Activated T-helper 2 cell treated with anti-CD3 and anti-CD28 coated beads, Interferon-gamma antibody, Interleukin-2, Interleukin-4, amounts not matched to agents 10 μg/mL and 5 μg/mL and 100 μg/mL, durations not matched to agents 14 hours and 24 hours and 36 hours (primary cell): Measurements from ENCODE around the gene KLHL28. TPM values are rescaled to one million over a fixed set of nuclear protein-coding genes. Genes with fewer than 3 reads are reported as not detected.
A peak's percentile ranks its signal among the peaks of the same experiment; 100 is the strongest.

Source experiments
- DNase-seq: peaks from one replicate; pipeline ENCODE4 v3.0.0; 2021; ENCODE audit warnings: low spot score
- H3K27ac Mint-ChIP-seq: one replicate; pipeline ENCODE4 v1.8.0; 2021; ENCODE audit warnings: mixed read lengths
- H3K27me3 Mint-ChIP-seq: one replicate; pipeline ENCODE4 v1.8.0; 2021; ENCODE audit warnings: low read depth, mixed read lengths
- H3K36me3 Mint-ChIP-seq: one replicate; pipeline ENCODE4 v1.8.0; 2021; ENCODE audit warnings: low read depth, mixed read lengths
- H3K4me1 Mint-ChIP-seq: one replicate; pipeline ENCODE4 v1.8.0; 2021; ENCODE audit warnings: low read depth, mixed read lengths
- H3K4me3 Mint-ChIP-seq: one replicate; pipeline ENCODE4 v1.8.0; 2021; ENCODE audit warnings: low read depth, mild to moderate bottlenecking, moderate library complexity, mixed read lengths
- H3K9me3 Mint-ChIP-seq: one replicate; pipeline ENCODE4 v1.8.0; 2021; ENCODE audit warnings: mixed read lengths
- intact Hi-C: fragments of 100-400 bp; cut with micrococcal nuclease; formaldehyde crosslinking; loops from one replicate; pipeline ENCODE4 v1.15.1; 2023
- total RNA-seq: library from RNA; stranded (reverse); gene quantifications from 2 replicates; pipeline ENCODE4 v1.2.3, GENCODE V29; 2022

KLHL28 gene
- 17.3 and 17.4 TPM in 2 replicates for total RNA-seq

GRCh38 chr14:44961554-44962333 is at the start of gene KLHL28, which contains the start of gene TOGARAM1:
Gene KLHL28, minus strand, starts transcription at chr14:44961947. Its CDS starts 16,019 bp downstream, at chr14:44945928.
Gene TOGARAM1, plus strand, starts transcription at chr14:44962190. Its CDS starts 232 bp downstream, at chr14:44962422.
- intact Hi-C loops = loop anchor here (1.0 to 5.0 kb wide), 7 partner anchors 17 to 306 kb away; partner anchors contain the start of genes FKBP3, MIS18BP1 and PRPF39

GRCh38 chr14:45003924-45004323 is 42.2 kb upstream of the KLHL28 start:
- Mint-ChIP-seq H3K27me3 (no peaks in the 10 kb centered on the region), H3K36me3 (peaks cover 4% of the 10 kb centered on the region), H3K9me3 (no peaks in the 10 kb centered on the region), H3K4me3 (no peak overlapping the region), H3K27ac (no peak overlapping the region), H3K4me1 (no peaks in the 10 kb centered on the region)
- no peak for DNase-seq
- intact Hi-C loops = no loop called here

More at GRCh38 chr14:44961554-44962333, at the start of gene KLHL28, which contains the start of gene TOGARAM1:
- peak; percentile 95 for DNase-seq
- H3K4me3 Mint-ChIP-seq = no peak within 1 kb of the TSS
- H3K36me3 Mint-ChIP-seq = peaks cover 12% of the 10 kb centered on the region
- H3K27ac Mint-ChIP-seq = no peak within 1 kb of the TSS
- peaks cover 39% of the 10 kb centered on the region for H3K4me1 Mint-ChIP-seq
- no peaks in the 10 kb centered on the region for H3K9me3 Mint-ChIP-seq
- no peaks in the 10 kb centered on the region for H3K27me3 Mint-ChIP-seq

- H3K9me3 Mint-ChIP-seq = no peaks in the 10 kb centered on the region
- H3K36me3 Mint-ChIP-seq = peaks cover 20% of the 10 kb centered on the region
Measured at GRCh38 chr14:44995770-44996294, 34.1 kb upstream of the KLHL28 start.

GRCh38 chr14:44995196-44995595 is 33.4 kb upstream of the KLHL28 start:
- no peak for DNase-seq
- intact Hi-C loops = no loop called here
- H3K4me1 Mint-ChIP-seq = peaks cover 2% of the 10 kb centered on the region
- no peaks in the 10 kb centered on the region for H3K27me3 Mint-ChIP-seq
- H3K4me3 Mint-ChIP-seq = no peak overlapping the region
- no peak overlapping the region for H3K27ac Mint-ChIP-seq
- peaks cover 17% of the 10 kb centered on the region for H3K36me3 Mint-ChIP-seq
- no peaks in the 10 kb centered on the region for H3K9me3 Mint-ChIP-seq

More at GRCh38 chr14:44995770-44996294, 34.1 kb upstream of the KLHL28 start:
- intact Hi-C loops = no loop called here
- no peak for DNase-seq
- H3K4me1 Mint-ChIP-seq = peaks cover 2% of the 10 kb centered on the region
- H3K4me3 Mint-ChIP-seq = no peak overlapping the region
- H3K27me3 Mint-ChIP-seq = no peaks in the 10 kb centered on the region
- H3K27ac Mint-ChIP-seq = no peak overlapping the region

- Mint-ChIP-seq H3K4me3 (no peak overlapping the region), H3K4me1 (peaks cover 1% of the 10 kb centered on the region), H3K9me3 (no peaks in the 10 kb centered on the region), H3K27ac (no peak overlapping the region), H3K36me3 (no peaks in the 10 kb centered on the region), H3K27me3 (no peaks in the 10 kb centered on the region)
- no peak for DNase-seq
- intact Hi-C loops = no loop called here
Measured at GRCh38 chr14:44990533-44990932, 28.8 kb upstream of the KLHL28 start.

GRCh38 chr14:44989497-44990440 is 28.0 kb upstream of the KLHL28 start:
- Mint-ChIP-seq H3K27me3 (no peaks in the 10 kb centered on the region), H3K36me3 (no peaks in the 10 kb centered on the region), H3K27ac (no peak overlapping the region), H3K9me3 (no peaks in the 10 kb centered on the region), H3K4me3 (no peak overlapping the region), H3K4me1 (peaks cover 1% of the 10 kb centered on the region)
- intact Hi-C loops = no loop called here
- DNase-seq = no peak

GRCh38 chr14:44988694-44989093 is 26.9 kb upstream of the KLHL28 start:
- H3K4me1 Mint-ChIP-seq = peaks cover 1% of the 10 kb centered on the region
- H3K36me3 Mint-ChIP-seq = no peaks in the 10 kb centered on the region
- H3K4me3 Mint-ChIP-seq = no peak overlapping the region
- H3K9me3 Mint-ChIP-seq = no peaks in the 10 kb centered on the region
- DNase-seq = no peak
- H3K27me3 Mint-ChIP-seq = no peaks in the 10 kb centered on the region
- intact Hi-C loops = no loop called here
- H3K27ac Mint-ChIP-seq = no peak overlapping the region

GRCh38 chr14:44982594-44982993 is 20.8 kb upstream of the KLHL28 start:
- DNase-seq = no peak
- peaks cover 16% of the 10 kb centered on the region for H3K4me1 Mint-ChIP-seq
- H3K36me3 Mint-ChIP-seq = no peaks in the 10 kb centered on the region
- no peak overlapping the region for H3K4me3 Mint-ChIP-seq
- peak overlapping the region; percentile 26 for H3K27ac Mint-ChIP-seq
- H3K27me3 Mint-ChIP-seq = no peaks in the 10 kb centered on the region
- no peaks in the 10 kb centered on the region for H3K9me3 Mint-ChIP-seq
- intact Hi-C loops = loop anchor here (2.0 kb wide), 1 partner anchor 20 kb away; the partner anchor contains the start of gene TOGARAM1

GRCh38 chr14:44981198-44981597 is 19.5 kb upstream of the KLHL28 start:
- Mint-ChIP-seq H3K9me3 (no peaks in the 10 kb centered on the region), H3K27me3 (no peaks in the 10 kb centered on the region), H3K27ac (no peak overlapping the region), H3K4me3 (no peak overlapping the region), H3K4me1 (peaks cover 17% of the 10 kb centered on the region), H3K36me3 (peaks cover 1% of the 10 kb centered on the region)
- DNase-seq = no peak
- intact Hi-C loops = no loop called here

- H3K4me1 Mint-ChIP-seq = peaks cover 19% of the 10 kb centered on the region
- no peak for DNase-seq
- peaks cover 3% of the 10 kb centered on the region for H3K36me3 Mint-ChIP-seq
- intact Hi-C loops = no loop called here
- H3K27ac Mint-ChIP-seq = no peak overlapping the region
- no peaks in the 10 kb centered on the region for H3K9me3 Mint-ChIP-seq
- no peak overlapping the region for H3K4me3 Mint-ChIP-seq
- H3K27me3 Mint-ChIP-seq = no peaks in the 10 kb centered on the region
Measured at GRCh38 chr14:44979740-44980356, 18.1 kb upstream of the KLHL28 start.

- Mint-ChIP-seq H3K36me3 (peaks cover 3% of the 10 kb centered on the region), H3K4me3 (no peak overlapping the region), H3K27ac (no peak overlapping the region), H3K4me1 (peaks cover 19% of the 10 kb centered on the region), H3K9me3 (no peaks in the 10 kb centered on the region), H3K27me3 (no peaks in the 10 kb centered on the region)
- no peak for DNase-seq
- intact Hi-C loops = no loop called here
Measured at GRCh38 chr14:44979273-44979672, 17.5 kb upstream of the KLHL28 start.

- H3K4me1 Mint-ChIP-seq = peaks cover 57% of the 10 kb centered on the region
- DNase-seq = no peak
- H3K4me3 Mint-ChIP-seq = no peak overlapping the region
- no peaks in the 10 kb centered on the region for H3K27me3 Mint-ChIP-seq
- H3K36me3 Mint-ChIP-seq = peaks cover 54% of the 10 kb centered on the region
- no peak overlapping the region for H3K27ac Mint-ChIP-seq
- intact Hi-C loops = no loop called here
- peaks cover 23% of the 10 kb centered on the region for H3K9me3 Mint-ChIP-seq
Measured at GRCh38 chr14:44971459-44971858, 9.7 kb upstream of the KLHL28 start.
